22Rv1 (cell line): ENCODE results near the gene NDST3.

Experiments
- H3K27ac ChIP-seq: fragments of 450-650 bp; 2 replicates; pipeline ENCODE4 v1.5.1; 2017
- ZFX ChIP-seq: fragments of 450-650 bp; IDR thresholded peaks from 2 replicates; pipeline ENCODE4 v1.6.1; 2017; ENCODE audit warnings: antibody characterized with exemption, borderline replicate concordance
- TF ChIP-seq, protein P1 (sequence below): fragments of 450-650 bp; IDR thresholded peaks from 2 replicates; pipeline ENCODE4 v1.5.1; 2017; ENCODE audit warnings: mild to moderate bottlenecking

The NDST3 gene

DNA sequence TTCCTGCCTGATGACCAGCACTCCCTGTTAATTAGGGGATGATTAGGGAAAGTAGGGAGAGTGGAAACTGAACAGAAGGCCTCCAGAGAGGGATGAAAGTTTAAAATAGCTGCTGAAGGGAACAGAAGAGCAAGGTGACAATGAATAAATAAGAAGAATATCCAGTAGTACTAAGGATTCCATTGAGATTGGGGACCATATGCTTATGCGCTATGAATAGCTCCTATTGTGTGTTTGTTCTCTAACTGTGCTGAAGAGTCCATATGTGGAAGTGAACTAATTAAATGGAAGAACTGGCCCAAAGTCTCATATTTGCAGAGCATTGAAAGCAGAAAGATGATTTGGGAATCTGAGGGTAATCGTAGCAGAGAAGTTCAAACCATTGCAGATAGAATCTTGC is 181.5 kb downstream of the NDST3 start:
- no peak for TF ChIP-seq ZFX
- TF ChIP-seq, protein P1, sequence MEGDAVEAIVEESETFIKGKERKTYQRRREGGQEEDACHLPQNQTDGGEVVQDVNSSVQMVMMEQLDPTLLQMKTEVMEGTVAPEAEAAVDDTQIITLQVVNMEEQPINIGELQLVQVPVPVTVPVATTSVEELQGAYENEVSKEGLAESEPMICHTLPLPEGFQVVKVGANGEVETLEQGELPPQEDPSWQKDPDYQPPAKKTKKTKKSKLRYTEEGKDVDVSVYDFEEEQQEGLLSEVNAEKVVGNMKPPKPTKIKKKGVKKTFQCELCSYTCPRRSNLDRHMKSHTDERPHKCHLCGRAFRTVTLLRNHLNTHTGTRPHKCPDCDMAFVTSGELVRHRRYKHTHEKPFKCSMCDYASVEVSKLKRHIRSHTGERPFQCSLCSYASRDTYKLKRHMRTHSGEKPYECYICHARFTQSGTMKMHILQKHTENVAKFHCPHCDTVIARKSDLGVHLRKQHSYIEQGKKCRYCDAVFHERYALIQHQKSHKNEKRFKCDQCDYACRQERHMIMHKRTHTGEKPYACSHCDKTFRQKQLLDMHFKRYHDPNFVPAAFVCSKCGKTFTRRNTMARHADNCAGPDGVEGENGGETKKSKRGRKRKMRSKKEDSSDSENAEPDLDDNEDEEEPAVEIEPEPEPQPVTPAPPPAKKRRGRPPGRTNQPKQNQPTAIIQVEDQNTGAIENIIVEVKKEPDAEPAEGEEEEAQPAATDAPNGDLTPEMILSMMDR: no peak
- H3K27ac ChIP-seq: no peak overlapping the region

DNA sequence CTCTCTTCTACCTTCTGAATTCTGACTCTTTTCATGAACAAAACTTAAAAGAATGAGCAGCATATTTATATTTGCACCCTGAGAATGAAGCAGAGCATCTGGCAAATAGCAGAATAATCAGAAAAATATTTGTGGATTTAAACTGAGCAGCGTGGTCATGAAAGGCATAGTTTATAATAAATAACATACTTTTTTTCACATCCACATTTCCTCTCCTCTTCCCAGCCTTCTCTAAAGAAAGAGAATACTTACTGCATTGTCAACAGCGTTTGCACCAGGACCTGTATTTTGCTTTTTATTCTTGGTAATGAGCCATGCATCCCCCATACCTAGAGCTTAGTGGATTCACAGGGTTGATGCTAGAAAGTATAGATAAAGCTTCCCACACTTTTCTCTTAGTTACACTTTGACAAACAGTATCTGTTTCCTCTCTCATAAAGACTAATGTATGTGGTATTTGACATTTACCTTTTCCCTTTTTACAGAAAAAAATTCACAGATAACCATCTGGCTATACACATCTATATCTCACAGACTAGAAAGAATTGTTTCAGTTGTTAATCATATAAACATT is 187.0 kb downstream of the NDST3 start:
- H3K27ac ChIP-seq: no peak overlapping the region
- TF ChIP-seq, protein P1: no peak
- TF ChIP-seq ZFX: no peak

DNA sequence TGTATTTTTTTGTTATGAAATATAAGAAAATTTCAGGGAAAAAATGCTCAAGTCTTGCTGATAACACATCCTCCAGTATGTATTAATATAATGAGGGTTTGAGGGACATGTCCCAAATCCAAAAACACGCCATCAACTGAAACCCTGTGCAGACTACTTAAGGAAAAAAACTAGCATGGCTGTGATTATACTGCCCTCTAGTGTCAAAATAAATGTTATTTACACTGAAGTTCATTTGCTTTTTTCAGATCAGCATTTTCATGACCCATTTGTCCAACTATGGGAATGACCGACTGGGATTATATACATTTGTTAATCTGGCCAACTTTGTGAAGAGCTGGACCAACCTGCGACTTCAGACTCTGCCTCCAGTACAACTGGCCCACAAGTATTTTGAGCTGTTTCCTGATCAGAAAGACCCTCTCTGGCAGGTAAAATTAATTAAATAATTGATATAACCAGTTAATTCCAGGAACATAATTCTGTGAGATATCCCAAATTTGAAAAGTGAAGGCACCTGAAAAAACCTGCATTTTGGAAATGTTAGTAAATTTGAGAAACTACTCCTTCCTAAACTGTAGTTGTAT is 190.1 kb downstream of the NDST3 start:
- no peak overlapping the region for H3K27ac ChIP-seq
- no peak for TF ChIP-seq ZFX
- TF ChIP-seq, protein P1: peak; percentile 81

DNA sequence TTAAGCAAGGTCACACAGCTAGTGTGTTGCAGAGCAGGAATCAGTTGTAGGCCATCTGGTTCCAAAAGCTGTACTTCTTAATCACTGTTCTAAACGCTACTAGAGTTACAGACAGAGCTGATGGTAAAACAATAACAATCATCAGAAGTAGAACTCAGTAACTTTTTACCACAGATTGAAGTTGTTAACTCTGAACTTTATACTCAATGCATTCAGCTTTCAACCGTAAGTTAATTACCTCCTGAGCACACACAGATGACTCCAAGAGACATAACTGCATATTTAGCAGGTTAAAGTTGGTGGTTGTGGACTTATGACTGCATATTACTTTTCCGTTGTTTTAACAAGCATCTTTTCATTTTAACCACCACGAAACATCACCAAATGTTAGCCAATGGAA is 191.2 kb downstream of the NDST3 start:
- TF ChIP-seq ZFX: no peak
- TF ChIP-seq, protein P1: no peak

DNA sequence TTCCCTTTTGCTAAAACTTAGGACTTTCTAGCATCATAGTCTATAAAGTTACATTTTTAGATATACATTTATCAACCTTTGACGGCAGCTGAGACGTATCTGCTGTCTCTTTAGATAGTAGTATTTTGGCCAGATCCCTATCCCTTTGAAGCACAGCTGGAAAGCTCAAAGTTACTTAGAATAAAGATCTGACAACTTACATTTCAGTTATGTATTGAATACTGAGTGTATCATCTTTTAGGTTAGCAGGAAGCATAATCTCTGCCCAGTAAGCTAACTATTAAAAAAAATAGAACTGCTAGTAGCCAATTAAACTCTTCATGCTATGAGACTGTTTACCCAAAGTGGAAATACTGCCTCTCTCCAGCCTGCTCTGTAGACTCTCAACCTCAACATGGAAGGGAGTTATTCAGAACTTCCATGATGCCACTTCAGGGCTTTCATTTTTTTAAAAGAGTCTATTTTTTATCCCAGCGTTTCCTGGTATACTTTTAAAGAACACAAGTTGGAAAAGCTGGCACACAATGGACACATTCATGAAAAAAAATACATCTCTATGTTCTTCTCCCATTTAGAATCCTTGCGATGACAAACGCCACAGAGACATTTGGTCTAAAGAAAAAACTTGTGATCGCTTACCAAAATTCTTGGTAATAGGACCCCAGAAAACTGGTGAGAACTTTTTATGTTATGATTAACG is 192.2 kb downstream of the NDST3 start:
- TF ChIP-seq, protein P1: no peak
- no peak for TF ChIP-seq ZFX
- no peak overlapping the region for H3K27ac ChIP-seq

More for the DNA sequence above, 191.2 kb downstream of the NDST3 start:
- no peak overlapping the region for H3K27ac ChIP-seq

DNA sequence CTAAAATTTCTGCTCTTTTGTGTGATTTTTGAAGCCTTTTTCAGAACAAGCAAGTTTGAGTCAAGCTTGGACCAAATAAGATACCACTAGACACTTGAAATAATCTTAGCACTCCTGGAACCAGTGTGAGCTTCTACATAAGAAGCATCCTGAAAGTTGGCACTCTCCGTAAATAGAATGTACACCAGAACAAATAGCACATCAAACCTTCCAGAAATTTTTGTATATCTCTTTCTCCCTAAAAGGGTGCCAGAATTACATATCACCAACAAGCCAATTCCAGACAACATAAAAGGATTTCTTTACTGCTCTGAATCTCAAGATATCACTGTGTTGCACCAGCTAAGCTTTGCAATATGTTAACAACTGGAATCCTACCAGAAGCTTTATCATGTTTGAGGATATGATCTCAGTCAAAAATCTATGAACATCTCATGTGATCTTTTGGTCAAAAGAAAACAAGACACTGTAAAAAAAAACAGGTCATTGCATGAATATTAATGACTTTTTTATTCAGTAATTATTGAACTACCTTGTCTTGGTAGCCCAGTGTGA is 201.4 kb downstream of the NDST3 start:
- no peak overlapping the region for H3K27ac ChIP-seq
- TF ChIP-seq, protein P1: no peak
- TF ChIP-seq ZFX: no peak

DNA sequence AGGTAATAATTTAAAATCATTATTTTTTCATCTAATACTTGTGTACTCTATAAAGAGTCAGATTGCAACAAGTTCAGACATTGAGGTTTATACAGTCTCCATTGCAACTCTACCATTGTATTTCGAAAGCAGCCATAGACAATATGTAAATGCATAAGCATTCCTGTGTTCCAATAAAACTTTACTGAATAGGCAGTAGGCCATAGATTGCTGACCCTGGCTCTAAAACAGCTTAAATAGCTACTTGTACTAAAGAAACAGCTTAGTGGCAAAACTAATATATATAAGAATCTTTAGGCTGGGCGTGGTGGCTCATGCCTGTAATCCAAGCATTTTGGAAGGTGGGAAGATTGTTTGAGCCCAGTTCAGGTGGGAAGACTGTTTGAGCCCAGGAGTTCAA is 203.2 kb downstream of the NDST3 start:
- H3K27ac ChIP-seq: no peak overlapping the region
- TF ChIP-seq ZFX: no peak
- TF ChIP-seq, protein P1: no peak
